ENCODE results near the gene NEXN. TPM values are rescaled to one million over a fixed set of nuclear protein-coding genes. Genes with fewer than 3 reads are reported as not detected.

Gene NEXN
- total and polyA plus RNA-seq, 2 donors (not counting 1 experiment from before 2014, with no cell fraction given) = 0.07 to 0.81 TPM

GRCh38 chr1:77859248-77859647 is 29.2 kb upstream of the NEXN start:
- DNase-seq (no peak), ATAC-seq (ENCODE audit: low read depth) (no peak)
- H3K36me3 ChIP-seq (replicated peaks in 1 of 2; ENCODE audit: control extremely low read depth in 1 of 2, control insufficient read depth in 1 of 2, extremely low read depth in 1 of 2, insufficient read depth in 2 of 2, low read length in 1 of 2) = peaks cover 0 to 13% of the 10 kb centered on the region in 2 experiments
- no peaks in the 10 kb centered on the region for H3K79me2 ChIP-seq (ENCODE audit: control insufficient read depth, insufficient read depth, low read length)
- Mint-ChIP-seq H3K27me3 (no peaks in the 10 kb centered on the region), H3K27ac (no peak overlapping the region), H3K4me1 (peaks cover 3% of the 10 kb centered on the region), H3K4me3 (no peak overlapping the region), H3K9me3 (ENCODE audit: insufficient read depth) (peaks cover 19% of the 10 kb centered on the region)
- H3K9ac ChIP-seq (ENCODE audit: low read length) = no peak overlapping the region
- H3K4me1 ChIP-seq (ENCODE audit: control insufficient read depth in 2 of 2, insufficient read depth in 2 of 2, low read length in 2 of 2) = no peaks in the 10 kb centered on the region
- intact Hi-C loops (cut with micrococcal nuclease) = no loop called here
- ChIA-PET POLR2A (no interaction called here), CTCF (no interaction called here)
- 100% methylated on average over 1 of the region's 2 CpGs for WGBS (ENCODE audit: insufficient coverage)
- H2AFZ ChIP-seq (ENCODE audit: insufficient read depth, low read depth, low read length, poor library complexity, severe bottlenecking) = no peak overlapping the region
- H4K20me1 ChIP-seq (ENCODE audit: control insufficient read depth, insufficient read depth, low read length, poor library complexity, severe bottlenecking) = no peaks in the 10 kb centered on the region
- H3K4me3 ChIP-seq (ENCODE audit: control extremely low read depth in 1 of 5, extremely low read depth in 1 of 5, insufficient read depth in 1 of 5, low read depth in 2 of 5, low read length in 4 of 5) = no peak overlapping the region
- H3K27ac ChIP-seq (ENCODE audit: low read length in 2 of 2) = no peak overlapping the region
- TF ChIP-seq CTCF (IDR thresholded peaks at IDR 0.05) = no peak
- no peak for TF ChIP-seq EZH2 (IDR thresholded peaks at IDR 0.05; ENCODE audit: borderline replicate concordance, insufficient read depth, low read depth, low read length, poor library complexity, severe bottlenecking)
- H3K27me3 ChIP-seq (replicated peaks in 1 of 4; ENCODE audit: control extremely low read depth in 1 of 4, control insufficient read depth in 3 of 4, insufficient read depth in 4 of 4, low read length in 3 of 4) = no peaks in the 10 kb centered on the region
- peaks cover 0 to 4% (median 0%) of the 10 kb centered on the region in 3 donors for H3K9me3 ChIP-seq (ENCODE audit: control extremely low read depth in 1 of 3, control insufficient read depth in 2 of 3, insufficient read depth in 1 of 3, low read length in 2 of 3)
- H3K4me2 ChIP-seq (replicated peaks; ENCODE audit: low read depth, low read length, poor library complexity, severe bottlenecking) = no peak overlapping the region

- Histone ChIP-seq H3K9ac (ENCODE audit: low read length) (no peak overlapping the region), H4K20me1 (ENCODE audit: control insufficient read depth, insufficient read depth, low read length, poor library complexity, severe bottlenecking) (no peaks in the 10 kb centered on the region), H2AFZ (ENCODE audit: insufficient read depth, low read depth, low read length, poor library complexity, severe bottlenecking) (no peak overlapping the region), H3K4me1 (ENCODE audit: control insufficient read depth in 2 of 2, insufficient read depth in 2 of 2, low read length in 2 of 2) (no peaks in the 10 kb centered on the region), H3K27ac (ENCODE audit: low read length in 2 of 2) (no peak overlapping the region), H3K36me3 (replicated peaks in 1 of 2; ENCODE audit: control extremely low read depth in 1 of 2, control insufficient read depth in 1 of 2, extremely low read depth in 1 of 2, insufficient read depth in 2 of 2, low read length in 1 of 2) (peaks cover 11 to 32% of the 10 kb centered on the region in 2 experiments), H3K79me2 (ENCODE audit: control insufficient read depth, insufficient read depth, low read length) (no peaks in the 10 kb centered on the region), H3K9me3 (ENCODE audit: control extremely low read depth in 1 of 3, control insufficient read depth in 2 of 3, insufficient read depth in 1 of 3, low read length in 2 of 3) (no peaks in the 10 kb centered on the region), H3K4me3 (ENCODE audit: control extremely low read depth in 1 of 5, extremely low read depth in 1 of 5, insufficient read depth in 1 of 5, low read depth in 2 of 5, low read length in 4 of 5) (no peak overlapping the region), H3K4me2 (replicated peaks; ENCODE audit: low read depth, low read length, poor library complexity, severe bottlenecking) (no peak overlapping the region), H3K27me3 (replicated peaks in 1 of 4; ENCODE audit: control extremely low read depth in 1 of 4, control insufficient read depth in 3 of 4, insufficient read depth in 4 of 4, low read length in 3 of 4) (no peaks in the 10 kb centered on the region)
- no peaks in the 10 kb centered on the region for H3K27me3 Mint-ChIP-seq
- no peak for ATAC-seq (ENCODE audit: low read depth)
- no peak overlapping the region for H3K4me3 Mint-ChIP-seq
- no peaks in the 10 kb centered on the region for H3K9me3 Mint-ChIP-seq (ENCODE audit: insufficient read depth)
- H3K27ac Mint-ChIP-seq = no peak overlapping the region
- H3K4me1 Mint-ChIP-seq = no peaks in the 10 kb centered on the region
- ChIA-PET POLR2A (no interaction called here), CTCF (no interaction called here)
- no peak for DNase-seq
- TF ChIP-seq CTCF (IDR thresholded peaks at IDR 0.05) (no peak), EZH2 (IDR thresholded peaks at IDR 0.05; ENCODE audit: borderline replicate concordance, insufficient read depth, low read depth, low read length, poor library complexity, severe bottlenecking) (no peak)
- intact Hi-C loops (cut with micrococcal nuclease) = no loop called here
- WGBS (ENCODE audit: insufficient coverage) = 100% methylated on average over 2 of the region's 4 CpGs
Measured at GRCh38 chr1:77866296-77866695, 22.1 kb upstream of the NEXN start.

Data from B cell (primary cell).